ENCODE data around the gene ZER1.
"Not testable (repeated sequence)": the region's sequence is repeated elsewhere in the genome, so short reads cannot be mapped to it uniquely, and the experiment has no call there.

The ZER1 gene

DNA sequence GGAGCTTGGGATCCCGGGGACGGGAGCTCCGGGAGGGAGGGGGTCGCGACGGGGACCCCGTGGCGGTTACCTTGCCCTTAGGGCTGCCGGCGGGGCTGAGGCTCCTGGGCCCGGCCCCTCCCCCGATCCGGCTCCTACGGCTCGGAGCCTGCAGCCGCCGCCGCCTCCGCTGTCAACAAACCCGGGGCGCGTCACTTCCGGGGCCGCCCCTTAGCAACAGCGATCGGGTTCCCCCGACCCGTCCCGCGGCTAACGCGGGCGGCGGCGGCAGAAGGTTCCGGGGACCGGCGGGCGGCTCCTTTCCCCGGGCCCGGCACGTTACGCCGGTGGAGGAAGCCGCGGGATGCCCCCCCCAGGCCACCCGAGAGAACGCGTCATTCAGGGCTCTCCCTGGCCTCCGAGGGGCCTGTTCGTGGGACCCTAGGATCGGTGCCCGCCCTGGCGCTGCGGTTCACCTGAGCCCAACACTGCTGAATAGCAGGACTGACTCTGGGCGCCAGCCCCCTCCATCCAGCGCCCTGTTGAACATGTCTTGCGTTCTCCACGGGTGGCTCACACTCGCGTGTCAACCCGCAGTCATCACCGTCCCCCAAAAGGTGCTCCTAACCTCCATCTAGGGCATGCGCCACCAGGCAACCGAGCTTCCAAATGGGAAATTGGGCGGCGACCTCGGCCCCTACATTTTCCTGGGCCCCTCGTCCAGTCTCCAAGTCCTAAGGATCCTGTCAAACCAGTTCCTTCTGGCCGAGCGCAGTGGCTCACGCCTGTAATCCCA is at the start of gene ZER1:
ZER1 (minus strand) TSS at position 183 of the 775 bp plus-strand sequence. CDS start 16,362 bp downstream, outside the sequence.
- peak; percentile 99 for DNase-seq (ENCODE audit: low spot score)

DNA sequence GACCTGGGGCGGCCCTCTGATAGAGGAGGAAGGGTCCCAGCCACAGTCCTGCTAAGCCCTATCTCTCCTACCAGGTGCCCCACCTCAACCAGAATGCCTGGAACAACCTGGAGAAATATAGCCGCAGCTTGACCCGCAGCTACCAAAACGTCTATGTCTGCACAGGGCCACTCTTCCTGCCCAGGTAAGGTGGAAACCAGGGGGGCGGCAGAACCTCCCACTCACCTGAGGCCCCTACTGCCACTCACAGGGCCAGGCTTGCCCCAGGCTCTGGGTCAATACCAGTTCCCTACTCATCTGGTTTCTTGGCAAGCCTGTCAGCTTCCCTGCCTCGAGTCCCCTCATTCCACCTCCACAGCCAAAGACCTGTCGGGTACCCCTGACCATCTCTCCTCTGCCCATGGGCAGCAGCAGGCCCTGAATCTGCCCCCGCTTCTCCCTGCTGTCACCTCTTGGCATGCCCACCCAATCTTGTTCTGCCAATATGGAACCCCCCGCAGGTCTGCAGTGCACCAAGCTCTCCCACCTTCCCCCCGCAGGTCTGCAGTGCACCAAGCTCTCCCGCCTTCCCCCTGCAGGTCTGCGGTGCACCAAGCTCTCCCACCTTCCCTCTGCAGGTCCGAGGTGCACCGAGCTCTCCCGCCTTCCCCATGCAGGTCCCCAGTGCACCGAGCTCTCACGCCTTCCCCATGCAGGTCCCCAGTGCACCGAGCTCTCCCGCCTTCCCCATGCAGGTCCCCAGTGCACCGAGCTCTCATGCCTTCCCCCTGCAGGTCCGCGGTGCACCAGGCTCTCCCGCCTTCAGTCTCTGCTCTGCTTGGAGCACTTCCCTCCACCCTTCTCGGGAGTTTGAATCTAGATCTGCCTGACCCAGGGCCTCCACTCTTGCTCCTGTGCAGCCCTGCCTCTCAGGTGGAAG is 49.2 kb upstream of the ZER1 start:
- no peak for DNase-seq (ENCODE audit: low spot score)

DNA sequence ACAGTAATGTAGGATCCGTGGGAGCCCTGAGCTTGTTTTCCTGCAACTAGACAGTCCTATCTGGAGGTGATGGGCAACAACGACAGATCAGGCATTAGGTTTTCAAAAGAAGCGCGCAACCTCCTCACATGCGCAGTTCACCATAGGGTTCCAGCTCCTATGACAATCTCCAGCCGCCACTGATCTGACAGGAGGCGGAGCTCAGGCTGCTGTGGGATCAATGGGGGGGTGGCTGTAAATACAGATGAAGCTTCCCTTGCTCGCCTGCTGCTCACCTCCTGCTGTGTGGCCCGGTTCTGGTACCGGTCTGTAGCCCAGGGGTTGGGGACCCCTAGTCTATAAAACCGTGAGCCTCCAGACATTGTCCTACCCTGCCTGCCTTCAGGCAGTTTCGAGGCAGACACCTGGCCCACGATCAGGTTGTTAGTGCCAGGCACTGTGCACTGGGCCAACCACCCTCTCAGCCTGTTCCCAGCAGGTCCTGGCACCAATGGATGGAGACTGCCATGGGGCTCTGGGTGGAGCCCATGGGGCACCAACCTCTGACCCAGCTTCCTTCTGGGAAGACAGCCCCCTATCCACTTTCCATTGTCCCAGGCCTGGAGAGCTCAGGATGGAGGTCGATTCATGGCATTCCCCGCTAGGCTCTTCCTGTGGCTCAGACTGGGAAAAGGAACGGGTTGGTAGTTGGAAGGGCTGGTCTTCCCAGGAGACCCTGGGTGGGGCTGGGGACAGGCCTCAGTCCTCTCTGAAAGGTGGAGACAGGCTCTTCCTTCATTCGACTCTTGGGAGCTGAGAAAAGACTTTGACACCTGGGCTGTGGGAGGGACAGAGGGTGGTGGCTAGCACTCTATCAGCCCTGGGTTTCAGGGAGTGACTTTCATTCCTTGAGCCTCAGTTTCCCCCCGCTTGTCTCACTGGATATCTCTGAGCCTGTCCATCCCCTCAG is 48.3 kb upstream of the ZER1 start:
- DNase-seq (ENCODE audit: low spot score), result peak; percentile 68

DNA sequence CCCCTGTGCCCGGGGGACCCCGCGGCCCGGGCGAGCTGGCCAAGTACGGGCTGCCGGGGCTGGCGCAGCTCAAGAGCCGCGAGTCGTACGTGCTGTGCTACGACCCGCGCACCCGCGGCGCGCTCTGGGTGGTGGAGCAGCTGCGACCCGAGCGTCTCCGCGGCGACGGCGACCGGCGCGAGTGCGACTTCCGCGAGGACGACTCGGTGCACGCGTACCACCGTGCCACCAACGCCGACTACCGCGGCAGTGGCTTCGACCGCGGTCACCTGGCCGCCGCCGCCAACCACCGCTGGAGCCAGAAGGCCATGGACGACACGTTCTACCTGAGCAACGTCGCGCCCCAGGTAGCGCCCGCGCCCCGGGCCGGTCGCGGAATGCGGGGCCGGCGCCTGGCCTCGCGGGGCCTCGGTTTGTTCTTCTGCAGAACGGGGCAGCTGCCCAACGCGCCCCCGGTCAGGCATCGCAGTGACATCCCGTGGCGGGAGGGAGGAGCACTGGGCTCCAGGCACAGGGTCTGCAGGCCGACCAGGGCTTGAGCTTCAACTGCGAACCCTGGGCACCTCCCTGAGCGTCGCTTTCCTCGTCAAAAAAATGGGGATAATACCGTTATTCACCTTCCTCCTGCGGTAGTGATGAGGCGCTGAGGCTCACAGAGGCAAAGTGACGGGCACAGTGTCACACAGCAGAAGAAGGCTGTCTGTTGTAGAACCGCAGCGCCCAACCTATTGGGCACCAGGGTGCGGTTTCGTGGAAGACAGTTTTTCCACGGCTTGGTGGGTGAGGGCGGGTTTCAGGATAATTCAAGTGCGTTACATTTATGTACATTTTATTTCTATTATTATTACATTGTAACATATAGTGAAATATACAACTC is 47.4 kb upstream of the ZER1 start:
- DNase-seq (ENCODE audit: low spot score), result peak; percentile 43

DNA sequence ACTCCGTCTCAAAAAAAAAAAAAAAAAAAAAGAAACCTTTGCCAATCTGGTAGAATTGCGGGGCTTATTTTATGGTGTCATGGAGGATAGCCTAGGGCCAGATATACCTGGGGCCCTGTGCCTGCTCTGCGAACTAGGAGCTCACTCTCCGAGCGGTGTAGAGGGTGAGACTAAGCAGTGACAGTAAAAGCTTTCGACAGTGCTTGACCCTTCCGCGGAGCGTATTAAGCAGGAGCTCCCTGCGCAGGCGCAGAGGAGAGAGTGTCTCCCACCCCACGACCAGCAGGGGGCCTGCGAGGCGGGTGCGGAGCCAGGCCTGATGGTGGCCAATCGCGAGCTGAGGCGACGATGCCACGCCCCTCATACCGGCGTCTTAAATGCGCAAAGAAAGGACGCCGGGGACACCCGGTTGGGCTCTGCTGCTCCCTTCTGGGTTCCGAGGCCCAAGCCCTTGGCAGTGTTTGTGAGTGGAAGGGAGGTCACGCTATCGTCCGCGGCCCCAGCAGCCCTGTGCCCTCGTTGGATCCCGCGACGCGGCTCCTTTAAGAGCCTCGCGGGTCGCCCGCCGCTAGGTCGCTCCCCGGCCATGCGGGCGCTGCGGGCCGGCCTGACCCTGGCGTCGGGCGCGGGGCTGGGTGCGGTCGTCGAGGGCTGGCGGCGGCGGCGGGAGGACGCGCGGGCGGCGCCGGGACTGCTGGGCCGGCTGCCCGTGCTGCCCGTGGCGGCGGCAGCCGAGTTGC is 46.5 kb upstream of the ZER1 start, which contains the start of gene ENDOG:
ENDOG (plus strand) TSS at position 402 of the 740 bp plus-strand sequence; CDS start at position 587, 185 bp downstream.
- DNase-seq (ENCODE audit: low spot score), result peak; percentile 100

DNA sequence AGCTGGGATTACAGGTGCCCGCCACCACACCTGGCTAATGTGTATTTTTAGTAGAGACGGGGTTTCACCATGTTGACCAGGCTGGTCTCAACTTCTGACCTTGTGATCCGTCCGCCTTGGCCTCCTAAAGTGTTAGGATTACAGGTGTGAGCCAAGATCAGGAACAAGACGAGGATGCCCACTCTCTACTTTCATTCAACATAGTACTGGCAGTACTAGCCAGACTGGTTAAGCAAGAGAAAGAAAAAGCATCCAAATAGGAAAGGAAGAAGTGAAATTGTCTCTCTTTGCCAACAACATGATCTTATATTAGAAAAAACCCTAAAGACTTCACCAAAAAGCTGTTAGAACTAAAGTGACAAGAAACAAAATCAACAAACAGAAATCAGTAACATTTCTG is 39.1 kb upstream of the ZER1 start:
- DNase-seq (ENCODE audit: low spot score), result no peak

DNA sequence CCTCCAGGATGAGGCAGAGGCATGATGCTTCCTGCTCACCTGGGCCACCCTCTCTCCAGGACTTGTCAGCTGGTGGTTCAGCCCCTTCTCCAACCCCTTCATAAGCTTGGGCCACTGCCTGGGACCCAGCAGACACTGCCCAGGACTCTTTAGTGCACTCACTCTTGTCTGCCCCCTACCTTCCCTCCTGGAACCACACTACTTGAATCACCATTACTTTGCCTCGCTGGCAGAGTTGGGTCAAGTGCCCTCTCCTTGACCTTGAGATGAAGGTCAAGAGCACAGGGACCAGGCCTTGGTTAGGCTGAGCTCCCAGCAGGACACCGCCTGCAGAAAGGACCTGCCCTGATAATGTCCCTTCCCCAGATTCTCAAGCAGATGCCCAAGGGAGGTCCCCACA is 38.1 kb upstream of the ZER1 start:
- no peak for DNase-seq (ENCODE audit: low spot score)

DNA sequence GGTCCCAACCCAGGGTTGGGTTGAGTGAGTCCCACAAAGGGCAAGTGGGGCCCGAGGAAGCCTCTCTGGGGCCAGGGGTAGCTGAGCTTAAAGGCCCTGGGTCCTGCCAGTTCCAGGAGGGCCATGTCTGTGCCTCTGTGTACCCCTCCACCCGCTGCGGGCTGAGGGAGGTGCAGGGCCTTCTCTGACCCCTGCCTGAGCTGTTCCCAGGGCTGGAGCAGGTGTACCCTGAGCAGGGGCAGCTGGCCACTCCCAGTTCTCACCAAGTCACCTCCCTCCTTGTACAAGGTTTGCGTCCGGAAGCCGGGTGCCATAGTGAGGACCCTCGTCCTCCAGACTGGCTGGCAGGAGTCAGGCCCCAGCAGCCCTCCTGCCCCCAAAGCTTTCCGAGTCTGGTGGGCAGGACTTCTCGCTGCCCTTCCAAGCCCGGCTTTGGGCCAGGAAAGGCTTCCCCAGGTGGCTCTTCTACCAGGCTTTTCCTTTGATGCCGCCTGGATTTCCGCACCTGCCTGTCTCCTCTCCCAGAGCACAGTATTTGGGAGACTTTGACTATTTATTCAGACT is 37.4 kb upstream of the ZER1 start:
- DNase-seq (ENCODE audit: low spot score), result no peak

DNA sequence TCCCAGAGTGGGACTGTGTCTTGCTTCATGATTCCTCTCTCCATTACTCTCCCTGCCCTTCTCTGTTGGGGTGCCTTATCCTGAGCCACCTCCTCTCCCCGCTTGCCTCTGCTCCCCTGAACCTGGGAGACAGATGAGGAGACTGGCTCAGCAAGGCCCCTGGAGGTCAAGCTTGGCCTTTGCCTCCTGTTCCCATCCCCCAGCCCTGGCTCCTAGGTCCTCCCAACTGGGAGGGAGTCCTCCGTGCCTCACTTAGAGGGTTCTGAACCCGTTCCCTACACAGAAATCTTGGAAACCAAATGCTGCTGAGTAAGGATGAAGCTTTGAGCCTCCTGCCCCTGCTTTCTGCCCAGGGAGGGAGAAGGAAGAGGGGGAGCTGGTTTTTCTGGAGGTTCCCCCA is 36.8 kb upstream of the ZER1 start:
- DNase-seq (ENCODE audit: low spot score), result no peak

DNA sequence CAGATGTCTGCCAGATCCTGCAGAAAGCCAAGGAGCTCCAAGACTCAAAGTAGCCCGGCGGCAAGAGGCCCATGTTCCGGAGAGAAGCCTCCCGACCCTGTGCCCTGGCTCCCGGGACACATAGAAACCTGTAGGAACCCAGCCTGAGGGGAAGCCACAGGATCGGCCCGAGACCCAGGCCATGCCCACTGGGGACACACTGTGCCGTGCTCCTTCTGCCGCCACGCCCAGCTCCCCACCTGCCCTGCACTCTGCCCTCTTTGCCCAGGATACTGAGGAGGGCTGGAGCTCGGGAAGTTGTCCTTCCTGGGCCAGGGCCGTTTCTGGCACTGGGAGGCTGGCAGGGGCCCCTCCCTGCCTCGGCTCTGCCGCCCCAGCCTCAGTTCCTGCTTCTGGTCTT is 36.1 kb upstream of the ZER1 start:
- no peak for DNase-seq (ENCODE audit: low spot score)

DNA sequence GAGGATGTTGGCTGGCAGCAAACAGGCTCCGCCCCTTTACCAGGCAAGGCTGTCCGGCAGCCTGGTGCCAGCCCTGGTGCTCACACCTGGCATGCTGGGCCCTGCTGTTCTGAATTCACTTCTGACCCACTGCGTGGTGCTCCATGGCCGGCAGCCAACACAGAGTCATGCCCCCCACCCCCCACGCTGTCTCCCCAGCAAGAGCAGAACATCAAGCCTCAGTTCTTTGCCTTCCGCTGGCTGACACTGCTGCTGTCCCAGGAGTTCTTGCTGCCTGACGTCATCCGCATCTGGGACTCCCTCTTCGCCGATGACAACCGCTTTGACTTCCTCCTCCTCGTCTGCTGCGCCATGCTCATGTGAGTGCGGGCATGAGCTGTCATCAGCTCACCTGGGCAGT is 33.9 kb upstream of the ZER1 start:
- no peak for DNase-seq (ENCODE audit: low spot score)

DNA sequence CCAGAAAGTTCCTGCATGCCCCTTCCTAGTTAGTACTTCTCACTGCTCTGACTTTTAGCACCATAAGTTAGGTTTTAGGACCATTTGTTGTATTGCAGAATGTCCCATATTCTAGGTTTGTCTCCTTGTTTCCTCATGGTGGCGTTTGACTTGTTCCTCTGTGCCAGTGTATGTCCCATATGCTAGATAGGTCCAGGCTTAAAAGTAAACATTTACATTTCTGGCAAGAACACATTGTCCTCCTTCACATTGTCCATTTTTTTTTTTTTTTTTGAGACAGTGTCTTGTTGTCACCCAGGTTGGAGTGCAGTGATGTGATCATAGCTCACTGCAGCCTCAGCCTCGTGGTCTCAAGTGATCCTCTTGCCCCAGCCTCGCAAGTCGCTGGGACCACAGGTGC is 30.8 kb upstream of the ZER1 start:
- no peak for DNase-seq (ENCODE audit: low spot score)

DNA sequence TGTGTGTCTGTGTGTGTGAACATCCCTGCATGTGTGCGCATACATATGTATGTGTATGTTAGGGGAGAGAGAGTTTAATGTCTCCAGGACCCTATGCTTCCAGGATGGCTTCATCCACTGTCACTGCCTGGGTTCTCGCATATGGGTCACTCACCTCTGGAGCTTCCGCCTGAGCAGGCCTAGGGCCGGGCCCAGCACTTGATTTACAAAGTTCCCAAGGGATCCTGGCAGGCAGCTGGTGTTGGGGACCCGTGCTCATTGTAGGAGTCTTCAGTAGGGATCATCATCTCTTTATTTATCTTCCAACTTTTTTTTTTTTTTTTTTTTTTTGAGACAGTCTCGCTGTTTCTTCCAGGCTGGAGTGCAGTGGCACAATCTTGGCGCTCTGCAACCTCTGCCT is 28.3 kb upstream of the ZER1 start:
- no peak for DNase-seq (ENCODE audit: low spot score)

DNA sequence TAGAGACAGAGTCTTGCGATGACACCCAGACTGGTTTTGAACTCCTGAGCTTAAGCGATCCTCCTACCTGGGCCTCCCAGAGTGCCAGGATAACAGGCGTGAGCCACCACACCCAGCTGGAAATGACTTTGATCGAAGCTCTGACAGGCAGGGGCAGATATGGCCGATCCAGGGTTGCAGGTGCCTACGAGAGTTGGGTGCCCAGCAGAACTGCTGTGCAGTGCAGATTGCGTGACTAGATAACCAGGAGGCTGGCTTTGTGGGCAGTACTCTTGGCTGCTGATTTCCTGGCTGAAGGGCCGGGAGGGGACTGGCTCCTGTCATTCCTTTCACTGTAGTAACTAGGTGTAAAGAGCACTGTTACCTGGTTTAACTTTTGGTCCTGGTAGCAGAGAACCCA is 27.2 kb upstream of the ZER1 start:
- DNase-seq (ENCODE audit: low spot score), result no peak

DNA sequence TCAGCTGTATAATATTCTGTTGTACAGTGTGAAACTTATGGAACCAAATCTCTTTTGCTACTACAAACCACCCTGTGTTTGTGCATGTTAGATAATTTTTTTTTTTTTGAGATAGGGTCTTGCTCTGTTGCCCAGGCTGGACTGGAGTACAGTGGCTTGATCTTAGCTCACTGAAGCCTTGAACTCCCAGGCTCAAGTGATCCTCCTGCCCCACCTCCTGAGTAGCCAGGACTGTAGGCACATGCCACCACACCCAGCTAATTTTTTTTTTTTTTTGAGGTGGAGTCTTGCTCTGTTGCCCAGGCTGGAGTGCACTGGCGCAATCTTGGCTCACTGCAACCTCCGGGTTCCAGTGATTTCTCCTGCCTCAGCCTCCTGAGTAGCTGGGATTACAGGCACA is 23.2 kb upstream of the ZER1 start:
- not testable (repeated sequence) for DNase-seq (ENCODE audit: low spot score)

DNA sequence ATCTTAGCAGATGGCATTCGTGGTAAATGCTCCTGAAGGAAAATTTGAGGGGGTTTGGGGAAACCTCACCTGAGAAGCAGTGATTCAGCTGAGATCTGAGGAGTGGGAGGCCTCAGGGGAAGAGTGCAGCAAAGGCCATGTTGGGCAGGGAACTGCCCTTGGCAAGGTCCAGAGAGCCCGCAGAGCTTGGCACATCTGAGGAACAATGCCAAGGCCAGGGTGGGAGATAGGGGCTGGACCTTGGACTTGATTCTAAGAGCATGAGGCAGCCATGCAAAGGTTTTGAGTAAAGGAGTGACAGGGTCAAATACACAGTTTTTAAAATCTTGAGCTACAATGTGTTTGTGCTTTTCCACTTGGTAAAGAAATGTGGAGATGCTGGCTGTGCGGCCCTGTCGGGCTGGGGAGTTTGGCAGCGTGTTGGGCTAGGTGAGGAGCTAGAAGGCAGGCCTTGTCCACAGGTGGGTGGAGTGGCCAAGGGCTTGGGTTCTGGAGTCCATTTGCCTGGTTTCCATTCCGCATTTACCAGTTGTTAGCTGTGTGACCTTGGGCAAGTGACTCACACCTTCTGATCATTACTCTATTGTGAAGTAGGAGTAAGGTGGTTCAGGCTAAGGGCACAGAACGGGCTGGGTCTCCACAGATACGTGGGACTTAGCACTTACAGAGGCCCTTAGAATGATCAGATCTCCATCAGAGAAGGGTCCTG is 21.4 kb upstream of the ZER1 start:
- no peak for DNase-seq (ENCODE audit: low spot score)

DNA sequence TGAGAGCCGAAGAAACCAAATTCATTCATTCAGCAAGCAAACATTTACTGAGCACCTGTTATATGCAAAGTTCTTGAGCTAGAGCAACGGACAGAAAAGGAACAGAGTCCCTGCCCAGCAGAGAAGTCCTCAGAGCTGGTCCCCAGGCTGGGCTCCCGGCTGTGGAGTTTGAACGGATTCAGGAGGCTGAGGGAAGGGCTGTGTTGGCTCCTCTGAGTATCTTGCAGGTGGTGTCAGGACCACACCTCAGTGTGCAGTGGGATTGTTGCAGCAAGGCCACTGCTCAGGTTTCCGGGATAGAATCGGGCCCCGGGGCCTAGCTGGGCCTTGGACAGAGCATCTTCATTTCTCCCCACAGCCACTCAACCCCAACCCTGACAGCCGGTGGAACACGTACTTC is 20.4 kb upstream of the ZER1 start:
- no peak for DNase-seq (ENCODE audit: low spot score)

DNA sequence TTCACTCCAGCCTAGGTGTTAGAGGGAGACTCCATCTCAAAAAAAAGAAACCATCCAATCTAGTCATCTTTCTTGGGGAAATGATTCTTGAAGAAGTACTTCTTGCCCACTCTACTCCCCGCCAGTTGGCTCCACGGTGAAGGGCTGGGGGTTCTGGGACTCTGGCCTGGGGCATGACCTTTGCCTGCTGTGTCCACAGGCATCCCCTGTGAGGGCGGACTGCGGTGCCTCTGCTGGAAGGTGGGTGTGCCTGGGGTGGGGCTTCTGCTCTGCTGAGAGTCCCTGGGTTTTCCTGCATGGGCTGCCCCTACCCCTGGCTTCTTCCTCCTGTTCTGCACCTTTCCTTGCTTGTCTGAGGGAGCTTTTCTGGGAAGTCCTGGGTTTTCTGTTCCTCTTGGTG is 18.8 kb upstream of the ZER1 start:
- DNase-seq (ENCODE audit: low spot score), result no peak

DNA sequence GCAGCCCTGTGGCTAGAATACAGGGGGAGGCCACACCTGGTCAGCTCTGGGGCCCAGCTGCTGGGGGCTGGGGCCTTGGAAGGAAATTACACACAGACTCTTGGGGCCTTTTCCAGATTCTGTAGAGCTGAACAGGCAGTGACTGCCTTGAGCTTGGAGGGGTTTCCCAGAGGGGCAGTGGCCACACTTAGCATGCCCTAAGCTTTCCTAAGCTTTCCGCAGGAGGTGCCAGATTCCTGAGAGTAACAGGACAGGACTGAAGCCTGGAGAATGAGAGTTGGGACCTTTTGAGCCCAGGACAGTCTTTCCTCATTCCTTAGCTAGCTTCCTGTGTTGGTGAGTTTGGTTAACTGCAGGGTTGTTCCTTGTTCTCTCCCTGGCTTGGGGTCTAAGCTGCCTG is 16.7 kb upstream of the ZER1 start:
- no peak for DNase-seq (ENCODE audit: low spot score)

Data from GM03348 (cell line).